Measurements from ENCODE around the gene ABHD5. TPM values are rescaled to one million over a fixed set of nuclear protein-coding genes. Genes with fewer than 3 reads are reported as not detected.

The ABHD5 gene
- total and polyA plus RNA-seq, 2 of the 8 experiments (the other 6 are each of a cell fraction or from before 2014, with no cell fraction given): 10.5 to 16.4 TPM

- H4K5ac ChIP-seq (ENCODE audit: insufficient read length, low read depth, low read length): peak overlapping the region; percentile 40
- no peak for FAIRE-seq
- no peak overlapping the region for H2BK120ac ChIP-seq (replicated peaks; ENCODE audit: low read depth, low read length)
- H3K23me2 ChIP-seq (ENCODE audit: low read depth, low read length): no peaks in the 10 kb centered on the region
- no peak overlapping the region for H3K27ac ChIP-seq (ENCODE audit: low read depth, low read length)
- no peak for DNase-seq (ENCODE audit: low read depth in 1 of 2, low spot score in 2 of 2)
- no peak overlapping the region for H3K56ac ChIP-seq (replicated peaks; ENCODE audit: insufficient read length, low read depth, low read length)
- peaks cover 0 to 10% (median 4%) of the 10 kb centered on the region in 4 experiments; a peak in 4 of 7 replicates for H3K4me1 ChIP-seq (replicated peaks in 1 of 4; ENCODE audit: control insufficient read depth in 3 of 4, insufficient read depth in 4 of 4, low read length in 3 of 4)
- H3K18ac ChIP-seq (ENCODE audit: extremely low read depth, low read length): no peak overlapping the region; the same call in 1 of the 2 replicates
- no peak overlapping the region for H2BK15ac ChIP-seq (ENCODE audit: low read length)
- H2BK5ac ChIP-seq (ENCODE audit: low read depth, low read length): 0 out of 2 replicates have a peak overlapping the region, but pooled peaks have one; percentile 57
- no peaks in the 10 kb centered on the region for H3K27me3 ChIP-seq (replicated peaks in 1 of 4; ENCODE audit: control insufficient read depth in 3 of 4, extremely low read depth in 1 of 4, insufficient read depth in 3 of 4, low read length in 3 of 4)
- H3K14ac ChIP-seq (ENCODE audit: insufficient read length): no peak overlapping the region
- ChIA-PET POLR2A (ENCODE audit: partially characterized antibody) (interaction anchor here (0.8 to 1.3 kb wide), 2 partner anchors 28 to 42 kb away, joined by 3 to 5 read pairs; no protein-coding TSS in a partner anchor), CTCF (ENCODE audit: partially characterized antibody) (interaction anchor here (0.8 kb wide), 1 partner anchor 52 kb away, joined by 3 read pairs; no protein-coding TSS in a partner anchor)
- no peaks in the 10 kb centered on the region for H3K9me3 ChIP-seq (ENCODE audit: insufficient read depth in 2 of 2, low read depth in 1 of 2, low read length in 1 of 2)
- no peak overlapping the region for H3K9ac ChIP-seq (replicated peaks in 1 of 4; ENCODE audit: extremely low read depth in 1 of 4, low read depth in 3 of 4, low read length in 3 of 4)
- no peak overlapping the region for H3K4me3 ChIP-seq (ENCODE audit: extremely low read depth in 1 of 4, insufficient read depth in 2 of 4, low read depth in 3 of 4, low read length in 4 of 4)
- no peak overlapping the region for H2BK12ac ChIP-seq (ENCODE audit: low read depth, low read length)
- H2BK20ac ChIP-seq (ENCODE audit: low read length): no peak overlapping the region
- no peaks in the 10 kb centered on the region for H3K79me1 ChIP-seq (ENCODE audit: low read depth, low read length)
- no peak overlapping the region for H3K4me2 ChIP-seq (ENCODE audit: insufficient read depth in 1 of 2, low read depth in 2 of 2, low read length in 2 of 2)
- no peaks in the 10 kb centered on the region for H3K36me3 ChIP-seq (ENCODE audit: control insufficient read depth in 2 of 4, insufficient read depth in 4 of 4, low read length in 3 of 4)
- H4K91ac ChIP-seq (replicated peaks; ENCODE audit: insufficient read length, low read length): no peak overlapping the region
- 78% methylated on average over 6 of the region's 6 CpGs; no CpG with 5 or more reads in 1 of the 2 experiments for WGBS, 2 experiments (ENCODE audit: extremely low coverage in 1 of 2, insufficient coverage in 1 of 2, insufficient read length in 1 of 2, insufficient replicate concordance in 2 of 2, low coverage in 1 of 2, low lambda C conversion rate in 2 of 2, missing lambda C conversion rate in 1 of 2)
- H3K23ac ChIP-seq (ENCODE audit: insufficient read length): no peak overlapping the region
- H3K4ac ChIP-seq (replicated peaks; ENCODE audit: insufficient read length, low read depth, low read length): no peak overlapping the region
- H2AFZ ChIP-seq (ENCODE audit: low read length): no peak overlapping the region; the same call in 1 of the 2 replicates
- no peaks in the 10 kb centered on the region for H3K79me2 ChIP-seq (ENCODE audit: control insufficient read depth in 1 of 2, insufficient read depth in 2 of 2, low read length in 2 of 2)
- no peak overlapping the region for H2AK5ac ChIP-seq (ENCODE audit: low read depth, low read length)
- H4K20me1 ChIP-seq (replicated peaks in 1 of 2; ENCODE audit: control insufficient read depth in 1 of 2, insufficient read depth in 2 of 2, low read length in 2 of 2): no peaks in the 10 kb centered on the region
- H4K8ac ChIP-seq (ENCODE audit: extremely low read depth, insufficient read depth, low read length): no peak overlapping the region
- TF ChIP-seq TAF7 (optimal IDR thresholded peaks at IDR 0.05; ENCODE audit: borderline replicate concordance, low read depth, low read length) (no peak), SP4 (IDR thresholded peaks at IDR 0.05; ENCODE audit: low read length) (no peak), GTF2F1 (IDR thresholded peaks at IDR 0.05; ENCODE audit: borderline replicate concordance, low read depth, low read length) (no peak)
Measured at GRCh38 chr3:43647331-43648166, 43.2 kb upstream of the ABHD5 start.
